HG03571 (cell line): ENCODE results near the gene NFKBIA.
"Not testable (repeated sequence)": the region's sequence is repeated elsewhere in the genome, so short reads cannot be mapped to it uniquely, and the experiment has no call there.

Experiments
- ATAC-seq: cut with Tn5 transposase; IDR thresholded peaks from one replicate; pipeline ENCODE4 v1.9.1; 2021; ENCODE audit not compliant: unreplicated experiment

The NFKBIA gene

GRCh38 chr14:35392103-35392502 is 12.4 kb downstream of the NFKBIA start:
- ATAC-seq = no peak

- ATAC-seq = no peak
These were observed 13.2 kb downstream of the NFKBIA start for GRCh38 chr14:35391388-35391710.

GRCh38 chr14:35390577-35391387 is 13.8 kb downstream of the NFKBIA start:
- ATAC-seq = no peak

GRCh38 chr14:35389315-35389667 is 15.3 kb downstream of the NFKBIA start:
- no peak for ATAC-seq

GRCh38 chr14:35388656-35389314 is 15.8 kb downstream of the NFKBIA start:
- ATAC-seq = no peak

GRCh38 chr14:35387713-35388579 is 16.6 kb downstream of the NFKBIA start:
- ATAC-seq = no peak

GRCh38 chr14:35387219-35387618 is 17.3 kb downstream of the NFKBIA start:
- no peak for ATAC-seq

GRCh38 chr14:35386673-35387125 is 17.9 kb downstream of the NFKBIA start:
- no peak for ATAC-seq

- no peak for ATAC-seq
These were observed 19.3 kb downstream of the NFKBIA start for GRCh38 chr14:35385042-35385839.

GRCh38 chr14:35384455-35385041 is 20.0 kb downstream of the NFKBIA start:
- ATAC-seq = no peak

GRCh38 chr14:35383569-35384454 is 20.7 kb downstream of the NFKBIA start:
- no peak for ATAC-seq

GRCh38 chr14:35380794-35381193 is 23.8 kb downstream of the NFKBIA start:
- no peak for ATAC-seq

GRCh38 chr14:35379234-35379933 is 25.2 kb downstream of the NFKBIA start:
- ATAC-seq = not testable (repeated sequence)

GRCh38 chr14:35378425-35379233 is 25.9 kb downstream of the NFKBIA start:
- ATAC-seq = no peak

GRCh38 chr14:35375558-35376025 is 29.0 kb downstream of the NFKBIA start:
- no peak for ATAC-seq

- ATAC-seq = no peak
These were observed 30.3 kb downstream of the NFKBIA start for GRCh38 chr14:35374263-35374712.

GRCh38 chr14:35373208-35373607 is 31.3 kb downstream of the NFKBIA start:
- not testable (repeated sequence) for ATAC-seq

GRCh38 chr14:35370969-35371368 is 33.6 kb downstream of the NFKBIA start:
- no peak for ATAC-seq
